ENCODE results near the gene ZNF511. TPM values are rescaled to one million over a fixed set of nuclear protein-coding genes. Genes with fewer than 3 reads are reported as not detected.

Gene ZNF511
- total and polyA plus RNA-seq, 2 donors (not counting 1 experiment from before 2014, with no cell fraction given): 30.7 to 45.1 TPM

DNA sequence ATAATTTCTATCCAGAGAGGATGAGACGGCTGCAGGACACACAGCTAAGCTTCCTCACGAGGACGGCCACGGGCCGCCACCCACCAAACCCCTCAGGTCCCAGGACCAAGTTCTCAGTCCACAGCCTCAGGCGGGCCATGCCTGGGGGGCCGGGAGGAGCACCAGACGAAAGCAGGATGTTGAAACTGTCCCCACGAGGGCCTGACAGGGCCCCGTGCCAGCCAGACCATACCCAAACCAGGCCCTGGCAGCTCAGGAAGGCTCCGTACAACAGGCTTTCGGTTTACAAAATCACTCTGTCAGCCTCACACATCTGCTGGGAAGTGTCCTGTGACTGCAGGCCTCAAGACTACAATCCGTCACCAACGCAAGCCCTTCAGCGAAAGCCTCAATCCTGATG is 14.5 kb upstream of the ZNF511 start:
- H3K9me3 ChIP-seq (ENCODE audit: control extremely low read depth in 1 of 3, control insufficient read depth in 2 of 3, insufficient read depth in 1 of 3, low read length in 2 of 3): no peaks in the 10 kb centered on the region
- no peak overlapping the region for H3K9ac ChIP-seq (ENCODE audit: low read length)
- H3K27ac ChIP-seq (ENCODE audit: low read length in 2 of 2): no peak overlapping the region
- no peaks in the 10 kb centered on the region for H3K9me3 Mint-ChIP-seq (ENCODE audit: insufficient read depth)
- H3K27ac Mint-ChIP-seq: no peak overlapping the region
- no peak overlapping the region for H2AFZ ChIP-seq (ENCODE audit: insufficient read depth, low read depth, low read length, poor library complexity, severe bottlenecking)
- WGBS (ENCODE audit: insufficient coverage): 96% methylated on average over 15 of the region's 15 CpGs
- H4K20me1 ChIP-seq (ENCODE audit: control insufficient read depth, insufficient read depth, low read length, poor library complexity, severe bottlenecking): peaks cover 16% of the 10 kb centered on the region
- ATAC-seq (ENCODE audit: low read depth) (no peak), DNase-seq (no peak)
- H3K4me3 ChIP-seq (ENCODE audit: control extremely low read depth in 1 of 5, extremely low read depth in 1 of 5, insufficient read depth in 1 of 5, low read depth in 2 of 5, low read length in 4 of 5): no peak overlapping the region
- TF ChIP-seq EZH2 (IDR thresholded peaks at IDR 0.05; ENCODE audit: borderline replicate concordance, insufficient read depth, low read depth, low read length, poor library complexity, severe bottlenecking): no peak
- TF ChIP-seq, protein P1, sequence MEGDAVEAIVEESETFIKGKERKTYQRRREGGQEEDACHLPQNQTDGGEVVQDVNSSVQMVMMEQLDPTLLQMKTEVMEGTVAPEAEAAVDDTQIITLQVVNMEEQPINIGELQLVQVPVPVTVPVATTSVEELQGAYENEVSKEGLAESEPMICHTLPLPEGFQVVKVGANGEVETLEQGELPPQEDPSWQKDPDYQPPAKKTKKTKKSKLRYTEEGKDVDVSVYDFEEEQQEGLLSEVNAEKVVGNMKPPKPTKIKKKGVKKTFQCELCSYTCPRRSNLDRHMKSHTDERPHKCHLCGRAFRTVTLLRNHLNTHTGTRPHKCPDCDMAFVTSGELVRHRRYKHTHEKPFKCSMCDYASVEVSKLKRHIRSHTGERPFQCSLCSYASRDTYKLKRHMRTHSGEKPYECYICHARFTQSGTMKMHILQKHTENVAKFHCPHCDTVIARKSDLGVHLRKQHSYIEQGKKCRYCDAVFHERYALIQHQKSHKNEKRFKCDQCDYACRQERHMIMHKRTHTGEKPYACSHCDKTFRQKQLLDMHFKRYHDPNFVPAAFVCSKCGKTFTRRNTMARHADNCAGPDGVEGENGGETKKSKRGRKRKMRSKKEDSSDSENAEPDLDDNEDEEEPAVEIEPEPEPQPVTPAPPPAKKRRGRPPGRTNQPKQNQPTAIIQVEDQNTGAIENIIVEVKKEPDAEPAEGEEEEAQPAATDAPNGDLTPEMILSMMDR (IDR thresholded peaks at IDR 0.05): no peak
- H3K79me2 ChIP-seq (ENCODE audit: control insufficient read depth, insufficient read depth, low read length): no peaks in the 10 kb centered on the region
- POLR2A ChIA-PET: no interaction called here
- no peak overlapping the region for H3K4me2 ChIP-seq (replicated peaks; ENCODE audit: low read depth, low read length, poor library complexity, severe bottlenecking)
- H3K27me3 ChIP-seq (replicated peaks in 1 of 4; ENCODE audit: control extremely low read depth in 1 of 4, control insufficient read depth in 3 of 4, insufficient read depth in 4 of 4, low read length in 3 of 4): no peaks in the 10 kb centered on the region
- H3K36me3 ChIP-seq (replicated peaks in 1 of 2; ENCODE audit: control extremely low read depth in 1 of 2, control insufficient read depth in 1 of 2, extremely low read depth in 1 of 2, insufficient read depth in 2 of 2, low read length in 1 of 2): peaks cover 1 to 78% of the 10 kb centered on the region in 2 experiments
- no peaks in the 10 kb centered on the region for H3K4me1 ChIP-seq (ENCODE audit: control insufficient read depth in 2 of 2, insufficient read depth in 2 of 2, low read length in 2 of 2)
- no peaks in the 10 kb centered on the region for H3K27me3 Mint-ChIP-seq
- CTCF ChIA-PET: no interaction called here
- intact Hi-C loops (cut with micrococcal nuclease): no loop called here
- H3K4me1 Mint-ChIP-seq: no peaks in the 10 kb centered on the region
- no peak overlapping the region for H3K4me3 Mint-ChIP-seq

DNA sequence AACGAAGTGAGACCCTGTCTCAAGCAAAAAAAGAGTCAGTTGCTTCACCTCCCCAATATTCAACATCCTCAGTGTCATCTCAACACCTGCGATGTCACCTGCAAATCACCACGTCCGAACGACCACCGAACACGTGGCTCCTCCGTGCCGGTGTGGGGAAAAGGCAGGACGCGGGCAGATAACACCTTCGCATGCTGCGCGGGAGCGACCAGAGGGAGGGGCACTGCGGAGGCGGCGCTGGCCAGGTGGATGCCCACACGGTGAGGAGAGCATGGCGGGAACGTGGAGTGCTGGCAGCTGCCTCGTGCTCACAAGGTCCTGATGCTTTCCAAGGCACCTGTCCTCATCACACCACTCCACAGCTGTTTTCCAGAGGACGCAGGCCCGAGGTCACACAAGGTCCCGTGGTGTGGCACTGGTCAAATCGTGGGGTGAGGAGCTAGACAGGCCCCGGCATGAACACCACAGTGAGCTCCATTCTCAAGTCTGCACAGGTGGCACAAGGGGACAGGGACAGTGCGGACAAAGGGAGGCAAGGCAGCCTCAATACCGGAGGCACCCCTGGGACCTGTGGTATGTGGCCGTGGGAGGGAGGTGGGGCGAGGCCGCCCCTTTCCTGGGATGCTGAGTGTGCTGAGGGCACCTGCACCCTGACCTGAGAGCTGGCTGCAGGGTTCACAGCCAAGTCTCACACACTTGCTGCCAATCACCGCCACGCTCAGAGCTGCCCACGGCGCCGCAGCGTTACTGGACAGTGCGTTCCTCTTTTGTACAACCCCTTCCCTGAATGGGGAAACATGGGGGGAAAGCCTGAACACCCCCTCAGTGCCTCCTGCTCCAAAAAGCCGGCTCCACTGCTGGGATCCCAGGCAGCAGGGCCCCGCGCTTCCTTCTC is 13.0 kb upstream of the ZNF511 start:
- no peak for TF ChIP-seq EZH2 (IDR thresholded peaks at IDR 0.05; ENCODE audit: borderline replicate concordance, insufficient read depth, low read depth, low read length, poor library complexity, severe bottlenecking)
- TF ChIP-seq, protein P1 (IDR thresholded peaks at IDR 0.05): no peak
- ChIA-PET POLR2A (no interaction called here), CTCF (no interaction called here)
- Histone ChIP-seq H3K9me3 (ENCODE audit: control extremely low read depth in 1 of 3, control insufficient read depth in 2 of 3, insufficient read depth in 1 of 3, low read length in 2 of 3) (no peaks in the 10 kb centered on the region), H3K4me1 (ENCODE audit: control insufficient read depth in 2 of 2, insufficient read depth in 2 of 2, low read length in 2 of 2) (no peaks in the 10 kb centered on the region), H3K27ac (ENCODE audit: low read length in 2 of 2) (no peak overlapping the region), H3K27me3 (replicated peaks in 1 of 4; ENCODE audit: control extremely low read depth in 1 of 4, control insufficient read depth in 3 of 4, insufficient read depth in 4 of 4, low read length in 3 of 4) (no peaks in the 10 kb centered on the region), H2AFZ (ENCODE audit: insufficient read depth, low read depth, low read length, poor library complexity, severe bottlenecking) (no peak overlapping the region), H3K79me2 (ENCODE audit: control insufficient read depth, insufficient read depth, low read length) (no peaks in the 10 kb centered on the region), H3K36me3 (replicated peaks in 1 of 2; ENCODE audit: control extremely low read depth in 1 of 2, control insufficient read depth in 1 of 2, extremely low read depth in 1 of 2, insufficient read depth in 2 of 2, low read length in 1 of 2) (peaks cover 0 to 80% of the 10 kb centered on the region in 2 experiments), H3K4me2 (replicated peaks; ENCODE audit: low read depth, low read length, poor library complexity, severe bottlenecking) (no peak overlapping the region), H3K4me3 (ENCODE audit: control extremely low read depth in 1 of 5, extremely low read depth in 1 of 5, insufficient read depth in 1 of 5, low read depth in 2 of 5, low read length in 4 of 5) (no peak overlapping the region), H3K9ac (ENCODE audit: low read length) (no peak overlapping the region), H4K20me1 (ENCODE audit: control insufficient read depth, insufficient read depth, low read length, poor library complexity, severe bottlenecking) (peaks cover 16% of the 10 kb centered on the region)
- 98% methylated on average over 30 of the region's 42 CpGs for WGBS (ENCODE audit: insufficient coverage)
- intact Hi-C loops (cut with micrococcal nuclease): no loop called here
- H3K4me3 Mint-ChIP-seq: no peak overlapping the region
- no peaks in the 10 kb centered on the region for H3K9me3 Mint-ChIP-seq (ENCODE audit: insufficient read depth)
- H3K4me1 Mint-ChIP-seq: no peaks in the 10 kb centered on the region
- H3K27ac Mint-ChIP-seq: no peak overlapping the region
- DNase-seq: no peak
- no peak for ATAC-seq (ENCODE audit: low read depth)
- H3K27me3 Mint-ChIP-seq: no peaks in the 10 kb centered on the region
